ENCODE results near the gene TM4SF20.

Gene TM4SF20

DNA sequence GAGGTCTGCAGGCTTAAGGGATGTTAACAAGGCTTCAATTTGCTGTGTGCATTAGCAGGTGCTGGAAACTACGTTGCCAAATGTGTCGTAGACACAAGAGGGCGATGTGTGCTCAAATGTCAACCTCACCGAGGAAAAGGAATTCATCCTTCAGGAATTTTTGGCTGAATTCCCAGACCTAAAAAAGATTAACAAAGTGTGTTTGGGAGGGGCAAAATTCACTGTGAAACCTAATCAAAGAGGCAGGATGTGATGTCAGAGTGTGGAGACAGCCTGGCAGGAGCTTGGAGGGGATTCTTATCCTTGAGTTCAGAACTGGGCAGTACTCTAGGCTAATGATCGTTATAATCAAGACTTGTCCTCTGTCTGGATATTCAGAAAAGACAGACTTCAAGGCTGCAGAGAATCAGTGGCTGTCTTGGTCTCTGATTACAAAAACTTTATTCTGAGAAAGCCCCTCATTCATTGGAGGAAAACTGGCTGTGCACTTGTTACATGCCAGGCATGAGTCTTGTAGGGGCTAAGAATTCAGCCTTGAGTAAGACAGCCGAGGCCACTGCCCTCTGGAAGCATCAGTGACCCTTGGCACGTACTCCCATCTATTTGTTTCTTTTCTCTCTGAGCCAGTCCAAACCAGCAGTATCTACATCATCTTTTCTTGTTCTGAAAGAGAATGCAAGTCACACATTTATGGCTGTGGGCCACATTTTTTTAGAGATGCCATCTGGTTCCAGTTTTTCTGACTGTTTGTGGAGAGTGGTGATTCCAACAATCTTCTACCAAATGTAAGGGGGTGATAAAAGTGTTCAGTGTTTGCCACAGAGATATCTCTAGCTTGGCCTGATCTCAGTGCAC, 27.3 kb upstream of the TM4SF20 start:
- TF ChIP-seq CTCF (conservative IDR thresholded peaks at IDR 0.05; ENCODE audit: low read depth, low read length) = peak; percentile 80
- DNase-seq (ENCODE audit: low read depth) = peak; percentile 97
- no peak overlapping the region for H3K4me3 ChIP-seq (ENCODE audit: low read length)

DNA sequence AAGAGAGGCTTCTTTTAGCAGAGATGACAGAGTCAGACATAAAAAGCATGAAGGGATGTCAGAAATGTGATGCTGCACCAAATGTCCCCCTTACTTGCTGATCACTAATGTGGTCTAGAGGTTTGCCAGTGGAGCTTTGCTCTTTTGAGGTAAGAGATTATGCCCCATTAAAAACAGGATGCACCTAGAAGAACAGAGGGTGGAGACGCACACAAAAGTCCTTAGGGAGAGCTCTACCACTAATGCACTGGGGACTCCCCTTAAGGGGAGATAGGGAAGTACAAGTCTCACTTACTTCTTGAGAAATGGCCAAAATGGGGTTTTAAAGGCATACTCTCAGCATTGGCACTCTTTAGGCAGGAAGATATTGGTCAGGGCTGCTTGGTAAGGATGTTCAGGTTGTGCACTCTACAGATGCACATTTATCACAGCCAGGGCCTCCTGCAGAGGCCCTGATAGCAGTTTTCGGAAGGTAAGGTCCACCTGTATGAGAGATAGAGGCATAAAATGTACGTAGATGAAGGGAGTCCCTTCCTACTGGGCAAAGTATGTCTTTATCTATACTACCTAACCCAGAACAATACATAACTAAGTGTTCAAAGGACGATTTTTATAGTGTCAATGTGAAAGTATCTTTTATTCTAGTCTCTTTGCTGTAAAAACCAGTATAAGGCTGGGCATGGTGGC, 25.6 kb upstream of the TM4SF20 start:
- H3K4me3 ChIP-seq (ENCODE audit: low read length) = no peak overlapping the region
- DNase-seq (ENCODE audit: low read depth) = no peak
- no peak for TF ChIP-seq CTCF (conservative IDR thresholded peaks at IDR 0.05; ENCODE audit: low read depth, low read length)

- no peak for TF ChIP-seq CTCF (conservative IDR thresholded peaks at IDR 0.05; ENCODE audit: low read depth, low read length)
- H3K4me3 ChIP-seq (ENCODE audit: low read length) = no peak overlapping the region
- no peak for DNase-seq (ENCODE audit: low read depth)
Measured at GRCh38 chr2:227402959-227403358, 23.9 kb upstream of the TM4SF20 start.

GRCh38 chr2:227402321-227402720, 23.2 kb upstream of the TM4SF20 start:
- DNase-seq (ENCODE audit: low read depth) = no peak
- no peak for TF ChIP-seq CTCF (conservative IDR thresholded peaks at IDR 0.05; ENCODE audit: low read depth, low read length)
- H3K4me3 ChIP-seq (ENCODE audit: low read length) = no peak overlapping the region

DNA sequence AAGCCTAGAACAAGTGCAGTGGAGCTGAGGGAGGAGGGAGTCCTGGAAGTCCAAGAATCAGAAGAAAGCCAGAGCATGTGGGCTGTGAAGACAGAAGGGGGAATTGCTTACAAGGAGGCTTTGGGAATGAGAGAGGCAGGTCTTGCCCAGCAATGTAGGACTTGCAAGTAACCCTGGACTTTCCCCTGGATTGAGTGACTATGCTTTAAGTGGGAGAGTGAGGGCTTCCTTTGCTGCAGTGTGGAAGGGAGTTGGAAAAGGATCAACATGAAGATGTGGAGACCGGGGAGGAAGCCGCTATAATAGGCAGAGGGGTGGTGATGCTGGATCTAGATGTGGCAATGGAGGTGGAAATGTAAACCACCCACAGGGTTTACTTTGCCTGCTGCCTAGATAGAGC, 22.4 kb upstream of the TM4SF20 start:
- no peak for DNase-seq (ENCODE audit: low read depth)
- H3K4me3 ChIP-seq (ENCODE audit: low read length) = no peak overlapping the region
- no peak for TF ChIP-seq CTCF (conservative IDR thresholded peaks at IDR 0.05; ENCODE audit: low read depth, low read length)

DNA sequence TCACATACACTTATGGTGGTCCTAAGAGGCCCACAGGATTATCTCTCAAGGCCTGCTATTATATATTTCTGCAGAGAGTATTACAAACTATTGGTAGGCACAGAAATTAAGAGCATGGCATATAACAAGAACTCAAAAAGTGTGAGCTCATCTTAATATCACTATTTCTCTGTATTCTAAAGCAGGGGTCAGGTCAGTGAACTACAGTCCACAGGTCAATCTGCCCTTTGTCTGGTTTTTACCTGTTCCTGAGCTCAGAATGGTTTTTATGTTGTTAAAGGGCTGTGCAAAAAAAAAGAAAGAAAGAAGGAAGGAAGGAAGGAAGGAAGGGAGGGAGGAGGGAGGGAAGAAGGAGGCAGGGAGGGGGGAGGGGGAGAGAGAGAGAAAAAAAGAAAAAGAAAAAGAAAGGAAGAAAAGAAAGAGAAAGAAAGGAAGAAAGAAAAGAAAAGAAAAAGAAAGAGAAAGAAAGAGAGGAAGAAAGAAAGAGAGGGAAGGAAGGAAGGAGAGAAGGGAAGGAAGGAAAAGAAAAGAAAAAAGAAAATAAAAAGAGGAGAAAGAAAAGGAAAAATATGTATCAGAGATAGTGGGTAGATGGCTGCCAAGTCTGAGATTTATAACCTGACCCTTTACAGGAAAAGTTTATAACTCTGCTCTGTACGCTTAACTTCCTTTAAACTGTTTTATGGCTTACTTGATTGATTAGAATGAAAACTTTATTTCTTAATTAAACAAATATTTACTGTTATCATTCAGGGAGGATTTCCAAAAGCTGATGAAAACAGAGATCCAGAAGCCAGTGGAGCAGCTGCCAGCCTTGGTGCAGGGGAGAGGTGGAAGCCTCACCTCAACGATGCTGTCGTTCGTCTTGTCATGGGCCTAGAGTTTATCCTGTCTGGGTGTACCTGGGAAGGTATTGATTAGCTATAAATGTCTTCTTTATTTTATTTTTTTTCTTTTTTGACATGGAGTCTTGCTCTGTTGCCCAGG, 19.9 kb upstream of the TM4SF20 start:
- H3K4me3 ChIP-seq (ENCODE audit: low read length) = no peak overlapping the region
- no peak for DNase-seq (ENCODE audit: low read depth)
- TF ChIP-seq CTCF (conservative IDR thresholded peaks at IDR 0.05; ENCODE audit: low read depth, low read length) = no peak

Measured in retinal pigment epithelial cell (primary cell).